H1 (cell line): ENCODE measurements around the gene GLOD4.

Experiments
- CEBPB ChIP-seq: IDR thresholded peaks from 2 replicates; pipeline ENCODE4 v1.6.1; 2012; ENCODE audit warnings: low read depth, low read length
- CREB1 ChIP-seq: IDR thresholded peaks from 2 replicates; pipeline ENCODE4 v1.6.1; 2012; ENCODE audit warnings: inconsistent platforms
- EP300 ChIP-seq, 2 experiments: IDR thresholded peaks; 1 replicate in 1 of 2; 2 replicates in 1 of 2; pipeline ENCODE4 v1.6.1; 2011 to 2012; ENCODE audit warnings: low read depth in 2 of 2, low read length in 2 of 2, mild to moderate bottlenecking in 2 of 2, borderline replicate concordance in 1 of 2, inconsistent platforms in 1 of 2, moderate library complexity in 1 of 2
- EZH2 ChIP-seq: fragments of 200-600 bp; sonication (generic); IDR thresholded peaks from 2 replicates; pipeline ENCODE4 v1.7.1; 2012; ENCODE audit warnings: low read depth, mild to moderate bottlenecking, moderate library complexity, low read length, inconsistent platforms; ENCODE audit not compliant: severe bottlenecking
- FOSL1 ChIP-seq: IDR thresholded peaks from 2 replicates; pipeline ENCODE4 v1.6.1; 2011; ENCODE audit warnings: mild to moderate bottlenecking, low read depth, low read length, moderate library complexity; ENCODE audit not compliant: insufficient read depth
- NANOG ChIP-seq: IDR thresholded peaks from 2 replicates; pipeline ENCODE4 v1.6.1; 2011; ENCODE audit warnings: low read length, low read depth, mild to moderate bottlenecking, inconsistent platforms; ENCODE audit not compliant: insufficient read depth, poor library complexity, severe bottlenecking
- POLR2AphosphoS5 ChIP-seq: IDR thresholded peaks from 2 replicates; pipeline ENCODE4 v1.6.1; 2011; ENCODE audit warnings: low read depth, low read length
- RXRA ChIP-seq: IDR thresholded peaks from 2 replicates; pipeline ENCODE4 v1.6.1; 2011; ENCODE audit warnings: low read depth, mild to moderate bottlenecking, low read length, moderate library complexity; ENCODE audit not compliant: insufficient read depth
- SIX5 ChIP-seq: IDR thresholded peaks from 2 replicates; pipeline ENCODE4 v1.6.1; 2011; ENCODE audit warnings: mild to moderate bottlenecking, low read depth, low read length
- TF ChIP-seq, protein P1 (sequence below), 3 experiments: IDR thresholded peaks; 1 replicate in 2 of 3; 2 replicates in 1 of 3; pipeline versions ENCODE4 v1.5.1 to v1.6.1; 2011; ENCODE audit warnings: low read length in 3 of 3, mild to moderate bottlenecking in 3 of 3, inconsistent platforms in 2 of 3, low read depth in 1 of 3, moderate library complexity in 1 of 3; ENCODE audit not compliant: insufficient read depth in 1 of 3; ENCODE audit errors: control extremely low read depth in 1 of 3

DNA sequence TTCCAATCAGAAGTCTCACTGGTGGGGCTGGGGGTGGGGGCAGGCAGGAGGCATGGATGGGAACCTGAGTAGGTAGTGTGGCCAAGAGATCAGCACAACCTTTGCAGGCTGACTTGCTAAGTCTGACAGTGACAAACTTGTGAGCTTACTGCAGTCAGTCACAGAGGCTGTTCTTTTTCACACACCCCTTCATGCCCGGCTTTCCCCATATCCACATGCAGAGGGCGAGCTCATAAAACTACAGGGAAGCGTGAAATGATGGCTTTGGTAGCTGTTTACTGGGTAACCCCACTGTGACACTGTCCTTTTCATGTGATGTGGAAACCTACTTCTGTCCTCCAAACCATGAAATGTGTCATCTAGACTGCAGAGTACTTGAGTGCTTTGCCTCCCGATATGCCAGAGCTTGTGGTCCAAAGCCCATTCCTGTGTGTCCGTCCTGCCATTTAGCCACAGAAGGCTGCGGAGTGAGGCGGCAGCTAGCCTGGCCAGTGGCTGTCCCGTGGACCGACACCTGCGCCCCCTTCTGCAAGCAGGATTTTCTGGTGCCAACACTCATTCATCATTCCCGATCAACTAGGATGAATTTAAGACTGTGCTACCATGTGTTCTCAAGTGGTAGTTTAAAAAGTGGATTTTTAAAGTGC, 39.8 kb downstream of the GLOD4 start:
- TF ChIP-seq, protein P1, sequence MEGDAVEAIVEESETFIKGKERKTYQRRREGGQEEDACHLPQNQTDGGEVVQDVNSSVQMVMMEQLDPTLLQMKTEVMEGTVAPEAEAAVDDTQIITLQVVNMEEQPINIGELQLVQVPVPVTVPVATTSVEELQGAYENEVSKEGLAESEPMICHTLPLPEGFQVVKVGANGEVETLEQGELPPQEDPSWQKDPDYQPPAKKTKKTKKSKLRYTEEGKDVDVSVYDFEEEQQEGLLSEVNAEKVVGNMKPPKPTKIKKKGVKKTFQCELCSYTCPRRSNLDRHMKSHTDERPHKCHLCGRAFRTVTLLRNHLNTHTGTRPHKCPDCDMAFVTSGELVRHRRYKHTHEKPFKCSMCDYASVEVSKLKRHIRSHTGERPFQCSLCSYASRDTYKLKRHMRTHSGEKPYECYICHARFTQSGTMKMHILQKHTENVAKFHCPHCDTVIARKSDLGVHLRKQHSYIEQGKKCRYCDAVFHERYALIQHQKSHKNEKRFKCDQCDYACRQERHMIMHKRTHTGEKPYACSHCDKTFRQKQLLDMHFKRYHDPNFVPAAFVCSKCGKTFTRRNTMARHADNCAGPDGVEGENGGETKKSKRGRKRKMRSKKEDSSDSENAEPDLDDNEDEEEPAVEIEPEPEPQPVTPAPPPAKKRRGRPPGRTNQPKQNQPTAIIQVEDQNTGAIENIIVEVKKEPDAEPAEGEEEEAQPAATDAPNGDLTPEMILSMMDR (IDR thresholded peaks at IDR 0.05; ENCODE audit: control extremely low read depth in 1 of 3, insufficient read depth in 1 of 3, low read depth in 1 of 3, low read length in 3 of 3) = no peak
- TF ChIP-seq EP300 (IDR thresholded peaks at IDR 0.05; ENCODE audit: borderline replicate concordance in 1 of 2, low read depth in 2 of 2, low read length in 2 of 2) (no peak), FOSL1 (no peak), NANOG (no peak), CEBPB (no peak), EZH2 (no peak), SIX5 (no peak), CREB1 (no peak), RXRA (no peak), POLR2AphosphoS5 (no peak; the same call in 1 of the 2 replicates)
